HG02840 (cell line): ENCODE data around the gene DHRS4.
"Not testable (repeated sequence)": the region's sequence is repeated elsewhere in the genome, so short reads cannot be mapped to it uniquely, and the experiment has no call there.

Experiments used
- ATAC-seq: cut with Tn5 transposase; IDR thresholded peaks from one replicate; pipeline ENCODE4 v1.9.1; 2021; ENCODE audit warnings: mild to moderate bottlenecking, moderate library complexity, moderate number of reproducible peaks; ENCODE audit not compliant: unreplicated experiment, low FRiP score

DHRS4 gene

DNA sequence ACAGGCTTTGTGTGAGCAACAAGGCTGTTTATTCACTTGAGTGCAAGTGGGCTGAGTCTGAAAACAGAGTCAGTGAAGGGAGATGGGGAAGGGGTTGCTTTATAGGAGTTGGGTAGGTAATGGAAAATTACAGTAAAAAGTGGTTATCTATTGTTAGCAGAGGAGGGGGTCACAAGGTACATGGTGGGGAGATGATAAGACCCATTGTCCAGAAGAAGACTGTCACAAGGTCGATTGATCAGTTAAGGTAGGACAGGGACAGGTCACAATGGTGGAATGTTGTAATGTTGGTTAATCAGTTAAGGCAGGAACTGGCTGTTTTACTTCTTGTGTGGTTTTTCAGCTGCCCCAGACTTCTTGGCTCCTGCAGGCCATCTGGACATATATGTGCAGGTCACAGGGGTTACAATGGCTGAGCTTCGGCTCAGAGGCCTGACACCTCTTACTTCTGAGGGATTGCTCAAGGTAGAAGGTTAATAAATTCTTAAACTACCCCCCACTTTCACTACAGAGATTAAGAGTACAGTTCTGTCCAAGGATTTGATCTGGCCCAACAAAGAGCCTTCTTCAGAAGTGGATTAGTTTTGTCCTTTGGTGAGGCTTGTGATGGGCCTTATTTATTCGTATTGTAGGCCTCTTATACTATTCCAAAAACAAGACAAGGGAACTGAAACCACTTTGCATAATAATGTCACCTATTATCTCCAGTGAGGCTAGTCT, 13.8 kb upstream of the DHRS4 start:
- no peak for ATAC-seq

DNA sequence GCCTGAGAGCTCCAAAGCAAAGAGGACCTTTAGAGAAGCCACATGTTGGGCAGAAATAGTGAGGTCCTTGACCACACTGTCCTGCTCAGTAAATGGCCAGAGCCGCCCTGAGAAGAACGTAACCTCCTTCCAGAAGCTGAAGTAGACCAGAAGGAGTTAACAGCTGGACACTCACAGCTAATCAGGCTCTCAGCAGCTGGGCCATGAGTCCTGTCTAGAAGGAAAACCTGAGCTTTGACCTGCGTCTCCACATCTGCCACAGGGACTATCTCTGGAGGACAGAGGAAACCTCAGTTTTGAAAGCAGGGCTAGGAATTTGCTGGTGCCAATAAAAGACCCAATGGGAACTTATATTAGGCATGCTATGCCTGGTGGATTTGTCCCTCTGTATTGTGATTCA, 12.3 kb upstream of the DHRS4 start:
- ATAC-seq: no peak

DNA sequence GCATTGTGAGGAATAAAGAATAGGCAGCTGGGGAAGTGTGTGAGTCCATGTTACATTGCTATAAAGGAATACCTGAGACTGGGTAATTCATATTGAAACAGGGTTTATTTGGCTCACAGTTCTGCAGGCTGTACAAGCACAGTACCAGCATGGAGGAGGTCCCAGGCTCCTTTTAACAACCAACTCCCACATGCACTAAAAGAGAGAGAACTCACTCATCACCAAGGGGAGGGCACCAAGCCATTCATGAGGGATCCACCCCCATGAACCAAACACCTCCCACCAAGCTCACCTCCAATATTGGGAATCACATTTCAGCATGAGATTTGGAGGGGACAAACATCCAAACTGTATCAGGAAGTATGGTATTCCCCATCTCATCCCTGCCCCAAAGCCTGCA, 11.9 kb upstream of the DHRS4 start:
- ATAC-seq: no peak

DNA sequence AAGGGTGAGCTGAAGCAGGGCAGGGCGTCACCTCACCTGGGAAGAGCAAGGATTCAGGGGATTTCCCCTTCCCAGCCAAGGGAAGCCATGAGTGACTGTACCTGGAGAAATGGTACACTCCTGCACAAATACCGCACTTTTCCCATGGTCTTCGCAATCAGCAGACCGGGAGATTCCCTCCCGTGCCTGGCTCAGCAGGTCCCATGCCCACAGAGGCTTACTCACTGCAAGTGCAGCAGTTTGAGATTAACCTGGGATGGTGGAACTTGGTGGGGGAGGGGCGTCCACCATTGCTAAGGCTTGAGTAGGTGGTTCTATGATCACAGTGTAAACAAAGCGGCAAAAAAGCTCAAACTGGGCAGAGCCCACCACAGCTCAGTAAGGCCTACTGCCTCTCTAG, 11.0 kb upstream of the DHRS4 start:
- no peak for ATAC-seq

DNA sequence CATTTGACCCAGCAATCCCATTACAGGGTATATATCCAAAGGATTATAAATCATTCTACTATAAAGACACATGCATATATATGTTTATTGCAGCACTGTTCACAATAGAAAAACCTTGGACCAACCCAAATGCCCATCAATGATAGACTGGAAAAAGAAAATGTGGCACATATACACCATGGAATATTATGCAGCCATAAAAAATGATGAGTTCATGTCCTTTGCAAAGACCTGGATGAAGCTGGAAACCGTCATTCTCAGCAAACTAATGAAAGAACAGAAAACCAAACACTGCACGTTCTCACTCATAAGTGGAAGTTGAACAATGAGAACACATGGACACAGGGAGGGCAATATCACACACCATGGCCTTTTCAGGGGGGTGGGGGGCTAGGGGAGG, 4.5 kb upstream of the DHRS4 start:
- ATAC-seq: not testable (repeated sequence)

DNA sequence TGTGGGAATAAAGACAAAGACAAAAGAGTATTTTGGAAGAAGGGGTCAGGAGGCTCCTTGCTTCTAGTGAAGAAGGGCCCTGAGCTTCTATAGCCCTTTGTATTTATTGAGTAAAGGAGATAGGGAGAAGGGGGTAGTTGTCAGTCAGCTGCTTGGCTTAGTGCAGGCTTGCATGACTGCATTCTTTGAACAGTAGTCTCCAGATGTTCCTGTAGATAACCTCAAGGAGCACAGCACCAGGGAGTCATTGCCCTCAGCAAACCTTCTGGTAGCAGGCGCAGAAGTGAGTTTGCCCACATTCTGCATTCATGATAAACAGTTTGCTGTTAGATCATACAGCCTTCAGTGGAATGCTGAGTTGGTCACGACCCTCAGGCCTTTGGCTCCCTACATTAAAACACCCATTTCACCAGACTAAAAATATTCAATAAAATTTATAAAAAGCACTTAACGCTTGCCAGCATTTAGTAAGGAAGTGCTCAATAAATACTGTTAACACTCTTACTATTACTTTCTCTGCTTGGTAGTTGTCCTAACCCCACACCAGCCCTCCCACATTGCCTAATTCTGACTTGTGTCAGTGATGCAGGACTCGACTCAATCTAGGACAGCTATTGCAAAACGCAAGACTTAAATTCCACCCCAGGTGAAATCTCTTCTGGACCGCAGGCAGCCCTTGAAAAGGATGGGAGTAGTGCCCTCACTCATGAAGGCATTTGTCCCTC, 3.0 kb upstream of the DHRS4 start:
- ATAC-seq: no peak

DNA sequence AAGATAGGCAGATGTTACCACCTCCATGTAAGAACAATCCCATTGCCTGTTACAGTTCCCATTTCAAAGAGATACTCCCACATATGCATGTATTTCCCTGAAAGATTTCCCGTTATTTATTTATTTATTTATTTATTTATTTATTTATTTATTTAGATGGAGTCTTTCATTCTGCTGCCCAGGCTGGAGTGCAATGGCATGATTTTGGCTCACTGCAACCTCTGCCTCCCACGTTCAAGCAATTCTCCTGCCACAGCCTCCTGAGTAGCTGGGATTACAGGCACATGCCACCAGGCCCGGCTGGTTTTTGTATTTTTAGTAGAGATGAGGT, 2.5 kb upstream of the DHRS4 start:
- ATAC-seq: not testable (repeated sequence)

DNA sequence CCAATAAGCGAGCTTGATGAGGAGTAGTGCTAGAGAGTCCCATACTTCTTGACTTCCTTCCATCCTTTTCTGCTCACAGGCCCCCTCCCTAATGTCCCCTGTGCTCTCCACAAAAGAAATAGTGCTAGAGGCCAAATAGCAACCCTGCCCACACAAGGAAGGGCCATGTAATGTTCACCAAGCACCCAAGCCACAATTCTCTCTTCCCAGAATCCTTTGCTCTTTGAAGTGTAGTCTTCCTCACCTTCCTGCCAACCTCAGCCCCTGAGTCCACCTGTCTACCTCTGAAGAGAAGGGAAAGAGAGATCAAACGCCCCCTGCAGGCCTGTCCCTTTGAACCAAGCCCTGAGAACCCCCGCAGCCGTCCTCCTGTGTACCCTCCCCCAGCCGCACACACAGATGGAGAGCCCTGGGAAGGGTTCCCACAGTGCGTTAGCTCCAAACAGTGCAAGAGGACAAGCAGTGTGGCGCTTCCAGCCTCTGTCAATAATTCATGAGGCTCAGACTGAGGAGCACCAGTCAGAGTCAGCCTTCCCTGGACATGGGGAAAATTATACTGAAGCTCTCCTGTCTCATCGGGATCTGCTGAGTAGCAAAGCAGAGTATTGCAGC, 1.9 kb upstream of the DHRS4 start:
- no peak for ATAC-seq

DNA sequence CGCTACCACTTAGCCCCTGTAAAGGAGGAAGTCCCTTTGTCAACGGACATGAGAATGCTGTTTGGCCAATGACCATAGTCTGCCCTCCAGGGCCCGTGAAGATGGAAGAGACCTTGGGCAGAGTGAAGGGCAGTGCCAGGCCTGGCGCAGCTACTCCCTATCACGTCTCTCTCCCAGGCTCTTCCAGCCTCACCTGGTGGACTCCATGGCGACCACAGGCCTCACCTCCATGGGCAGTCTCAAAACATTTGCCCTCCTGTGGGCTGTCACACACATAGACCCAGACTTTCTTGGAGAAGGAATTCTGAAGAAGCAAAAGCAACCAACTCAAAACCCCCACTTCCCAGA, 480 bp upstream of the DHRS4 start:
- ATAC-seq: not testable (repeated sequence)

DNA sequence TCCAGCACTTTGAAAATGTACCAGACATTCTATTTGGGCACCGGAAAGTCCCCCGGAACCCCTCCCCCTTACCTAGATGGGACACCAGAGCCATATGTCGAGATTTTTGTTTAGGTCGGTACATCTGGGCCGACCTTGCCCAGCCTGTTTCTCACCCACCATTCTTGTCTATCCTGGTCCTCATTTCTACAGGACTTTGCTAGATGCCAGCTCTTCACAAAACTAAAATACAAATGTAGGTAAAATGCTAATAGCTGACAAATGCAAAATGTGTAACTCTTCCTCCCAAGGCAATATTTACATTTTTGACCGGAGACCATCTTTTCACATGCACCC, 677 bp downstream of the DHRS4 start:
- ATAC-seq: peak; percentile 17

DNA sequence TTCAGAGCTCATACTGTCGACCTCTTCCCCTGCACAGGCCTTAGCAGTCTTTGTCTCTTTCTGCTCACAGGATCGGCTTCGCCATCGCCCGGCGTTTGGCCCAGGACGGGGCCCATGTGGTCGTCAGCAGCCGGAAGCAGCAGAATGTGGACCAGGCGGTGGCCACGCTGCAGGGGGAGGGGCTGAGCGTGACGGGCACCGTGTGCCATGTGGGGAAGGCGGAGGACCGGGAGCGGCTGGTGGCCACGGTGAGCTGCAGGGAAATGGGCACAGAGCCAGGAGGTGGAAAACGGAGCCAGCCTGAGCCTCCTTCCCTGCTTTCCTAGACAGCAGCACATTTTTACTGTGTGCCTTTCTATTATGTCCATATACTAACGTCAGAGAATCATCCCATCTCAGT, 1.4 kb downstream of the DHRS4 start:
- ATAC-seq: not testable (repeated sequence)

DNA sequence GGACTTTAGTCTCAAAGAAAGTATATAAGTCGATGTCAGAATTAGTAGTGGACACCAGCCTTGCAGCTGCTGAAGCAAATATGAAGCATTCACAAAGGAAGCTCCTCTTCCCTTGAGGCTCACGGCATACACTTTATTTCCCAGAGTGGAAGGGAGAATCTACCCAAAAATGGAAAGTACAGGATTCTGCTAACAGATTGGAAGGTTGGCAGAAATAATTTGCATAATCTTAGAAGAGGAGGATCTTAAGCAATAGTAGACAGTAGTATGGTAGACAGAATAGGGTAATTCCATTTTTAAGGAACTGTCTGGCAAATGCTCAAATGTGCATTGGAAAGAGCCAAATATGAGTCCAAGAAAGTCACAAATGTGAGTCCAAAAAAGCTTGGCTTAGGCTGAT, 2.2 kb downstream of the DHRS4 start:
- not testable (repeated sequence) for ATAC-seq

DNA sequence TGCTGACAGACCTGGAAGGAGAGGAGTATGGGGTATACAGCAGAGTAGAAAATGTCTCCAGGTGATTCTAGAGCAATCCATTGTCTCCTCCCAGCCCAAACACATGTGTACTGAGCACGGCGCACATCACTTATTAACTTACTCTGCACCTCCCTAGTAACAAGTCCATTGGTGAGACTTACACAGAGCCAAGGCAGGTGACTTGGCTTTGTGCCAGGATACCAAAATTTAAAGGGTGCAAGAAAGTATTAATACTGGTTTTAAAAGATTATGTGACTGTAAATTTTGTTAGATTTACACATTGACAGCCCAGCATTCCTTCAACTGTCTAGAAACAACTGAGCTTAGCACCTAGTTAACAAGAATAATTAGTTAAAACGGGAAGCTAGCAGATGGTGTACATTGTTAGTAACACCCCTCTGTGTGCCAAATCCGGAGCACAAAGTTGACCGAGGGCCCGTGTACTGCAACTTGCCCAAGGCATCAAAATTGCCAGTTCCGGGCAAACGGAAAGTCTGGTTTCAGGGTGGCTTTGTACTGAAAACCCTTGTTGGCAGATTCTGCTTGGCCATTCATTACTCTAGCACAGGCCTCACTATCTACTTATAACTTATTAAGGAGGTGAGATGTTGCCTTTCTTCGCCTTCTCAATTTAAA, 4.5 kb downstream of the DHRS4 start:
- ATAC-seq: not testable (repeated sequence)

DNA sequence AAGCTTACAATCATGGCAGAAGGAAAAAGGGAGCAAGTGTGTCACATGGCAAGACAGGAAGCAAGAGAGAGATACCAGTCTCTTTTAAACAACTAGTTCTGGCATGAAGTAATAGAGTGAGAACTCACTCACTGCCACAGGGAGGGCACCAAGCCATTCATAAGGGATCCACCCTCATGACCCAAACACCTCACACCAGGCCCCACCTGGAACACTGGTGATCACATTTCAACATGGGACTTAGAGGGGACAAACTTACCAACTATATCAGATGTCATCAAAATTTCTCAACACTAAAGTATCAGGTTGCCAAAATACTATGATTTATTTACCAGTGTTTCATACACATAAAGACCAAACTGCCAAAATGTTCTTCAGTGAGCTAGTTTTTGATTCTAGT, 7.3 kb downstream of the DHRS4 start:
- not testable (repeated sequence) for ATAC-seq

DNA sequence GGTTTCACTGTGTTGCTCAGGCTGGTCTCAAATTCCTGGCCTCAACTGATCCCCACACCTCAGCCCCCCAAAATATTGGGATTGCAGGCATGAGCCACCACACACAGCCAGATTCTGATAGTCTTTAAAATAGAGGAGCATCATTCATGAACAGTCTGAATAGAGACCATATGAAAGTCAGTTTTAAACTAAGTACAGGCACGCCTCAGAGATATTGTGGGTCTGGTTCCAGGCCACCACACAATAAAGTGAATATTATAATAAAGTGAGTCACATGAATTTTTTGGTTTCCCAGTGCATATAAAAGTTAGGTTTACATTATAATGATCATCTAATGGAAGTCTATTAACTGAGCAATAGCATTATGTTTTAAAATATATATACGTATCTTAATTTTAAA, 8.1 kb downstream of the DHRS4 start:
- not testable (repeated sequence) for ATAC-seq

DNA sequence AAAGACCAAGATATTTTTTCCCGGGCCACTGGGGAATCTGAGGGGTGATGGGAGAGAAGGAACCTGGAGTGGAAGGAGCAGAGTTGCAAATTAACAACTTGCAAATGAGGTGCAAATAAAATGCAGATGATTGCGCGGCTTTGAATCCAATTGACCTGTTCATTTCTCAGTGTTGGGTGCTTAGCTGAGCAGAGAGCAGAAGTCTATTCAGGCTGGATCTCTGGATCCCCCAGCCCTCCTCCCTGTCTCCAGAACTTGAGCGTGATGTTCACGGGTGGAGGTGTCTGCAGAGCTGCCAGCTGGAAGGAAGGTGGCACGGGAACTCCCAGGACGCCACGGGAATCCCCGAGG, 15.5 kb downstream of the DHRS4 start:
- ATAC-seq: not testable (repeated sequence)

DNA sequence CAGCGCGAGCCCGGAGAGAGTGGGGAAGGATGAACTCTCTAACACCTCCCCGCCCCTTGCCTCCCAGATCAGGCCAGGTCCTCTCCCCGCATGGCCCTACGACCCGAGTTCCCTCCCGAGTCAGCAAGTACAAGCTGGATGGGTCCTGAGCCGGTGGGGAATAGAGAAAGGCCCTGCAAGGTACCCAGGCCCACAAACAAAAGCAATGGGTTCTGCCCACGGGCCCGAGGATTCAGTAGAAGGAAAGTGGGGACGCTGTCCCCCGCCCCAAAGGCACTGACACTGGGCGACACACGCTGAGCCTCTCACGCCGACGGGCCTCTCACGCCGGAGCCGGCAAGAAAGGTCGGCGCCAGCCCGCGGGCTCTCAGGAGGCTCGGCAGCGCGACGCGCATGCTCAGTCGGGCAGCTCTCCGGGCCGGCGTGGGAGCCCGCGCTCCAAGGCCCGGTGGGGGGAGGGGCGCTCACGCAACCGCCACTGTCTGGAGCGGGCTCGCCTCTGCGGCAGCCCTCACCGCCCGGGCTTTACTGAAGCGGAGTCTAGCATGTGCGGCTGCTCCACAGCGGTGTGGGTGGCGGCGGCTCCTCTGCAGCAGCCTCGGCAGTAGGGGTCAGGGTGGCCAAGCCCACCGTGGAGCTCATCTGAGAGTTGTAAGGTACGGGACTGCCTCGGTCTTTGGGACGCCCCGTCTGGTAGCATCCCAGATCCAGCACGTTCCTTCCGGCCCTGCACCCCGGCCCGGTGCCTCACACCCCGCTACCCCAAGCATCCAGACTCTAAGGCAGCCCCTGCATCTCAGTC, 16.1 kb downstream of the DHRS4 start:
- ATAC-seq: peak; percentile 62

DNA sequence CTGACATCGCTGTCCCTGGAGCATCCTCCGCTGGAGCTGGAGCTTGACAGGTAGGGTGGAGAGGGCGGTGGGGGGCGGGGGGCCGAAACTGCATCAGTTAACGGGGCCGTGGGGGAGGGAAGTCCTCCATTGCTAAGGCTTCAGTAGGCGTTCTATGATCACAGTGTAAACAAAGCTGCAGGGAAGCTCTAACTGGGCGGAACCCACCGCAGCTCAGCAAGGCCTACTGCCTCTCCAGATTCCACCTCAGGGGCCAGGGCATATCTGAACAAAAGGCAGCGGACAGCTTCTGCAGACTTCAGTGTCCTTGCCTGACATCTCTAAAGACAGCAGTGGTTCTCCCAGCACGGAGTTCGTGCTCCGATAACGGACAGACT, 16.7 kb downstream of the DHRS4 start:
- ATAC-seq: not testable (repeated sequence)

DNA sequence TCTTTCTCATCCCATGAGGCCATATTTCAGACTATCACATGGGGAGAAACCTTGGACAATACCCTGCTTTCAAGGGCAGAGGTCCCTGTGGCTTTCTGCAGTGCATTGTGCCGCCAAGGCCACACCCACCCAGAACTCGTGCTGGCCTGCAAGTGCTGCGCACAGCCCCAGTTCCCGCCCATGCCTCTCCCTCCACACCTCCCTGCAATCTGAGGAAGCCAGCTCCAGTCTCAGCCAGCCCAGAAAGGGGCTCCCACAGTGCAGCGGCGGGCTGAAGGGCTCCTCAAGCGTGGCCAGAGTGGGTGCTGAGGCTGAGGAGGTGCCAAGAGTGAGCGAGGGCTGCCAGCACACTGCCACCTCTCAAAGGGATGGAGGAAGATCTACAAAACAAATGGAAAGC, 19.6 kb downstream of the DHRS4 start:
- not testable (repeated sequence) for ATAC-seq

DNA sequence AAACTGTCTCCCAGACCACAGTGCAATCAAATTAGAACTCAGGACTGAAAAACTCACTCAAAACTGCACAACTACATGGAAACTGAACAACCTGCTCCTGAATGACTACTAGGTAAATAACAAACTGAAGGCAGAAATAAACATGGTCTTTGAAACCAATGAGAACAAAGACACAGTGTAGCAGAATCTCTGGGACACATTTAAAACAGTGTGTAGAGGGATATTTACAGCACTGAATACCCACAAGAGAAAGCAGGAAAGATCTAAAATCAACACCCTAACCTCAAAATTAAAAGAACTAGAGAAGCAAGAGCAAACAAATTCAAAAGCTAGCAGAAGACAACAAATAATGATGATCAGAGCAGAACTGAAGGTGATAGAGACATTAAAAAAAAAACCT, 20.5 kb downstream of the DHRS4 start:
- ATAC-seq: not testable (repeated sequence)

DNA sequence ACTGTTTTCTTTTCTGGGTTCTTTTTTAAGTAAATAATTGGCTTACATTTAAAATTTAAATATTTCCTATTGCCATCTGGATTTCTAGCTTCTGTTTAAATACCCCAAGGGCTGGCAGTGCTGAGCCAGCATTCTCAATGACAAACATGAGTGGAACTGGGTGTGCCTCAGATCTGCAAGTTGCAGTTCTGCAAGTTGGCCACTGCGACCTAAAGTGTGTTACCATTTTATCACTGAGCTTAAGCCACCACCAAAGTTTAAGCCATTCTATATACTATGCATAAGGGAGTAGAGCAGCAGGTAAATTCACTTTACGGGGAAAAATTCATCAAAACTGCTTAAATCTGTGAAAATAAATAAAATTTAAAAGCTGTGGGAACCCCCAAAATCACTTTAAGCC, 23.6 kb downstream of the DHRS4 start:
- not testable (repeated sequence) for ATAC-seq
